ENCODE data around the gene FTCDNL1. TPM values are rescaled to one million over a fixed set of nuclear protein-coding genes. Genes with fewer than 3 reads are reported as not detected.

The FTCDNL1 gene
- total and polyA plus RNA-seq, 2 donors: 0.94 to 2.2 TPM

DNA sequence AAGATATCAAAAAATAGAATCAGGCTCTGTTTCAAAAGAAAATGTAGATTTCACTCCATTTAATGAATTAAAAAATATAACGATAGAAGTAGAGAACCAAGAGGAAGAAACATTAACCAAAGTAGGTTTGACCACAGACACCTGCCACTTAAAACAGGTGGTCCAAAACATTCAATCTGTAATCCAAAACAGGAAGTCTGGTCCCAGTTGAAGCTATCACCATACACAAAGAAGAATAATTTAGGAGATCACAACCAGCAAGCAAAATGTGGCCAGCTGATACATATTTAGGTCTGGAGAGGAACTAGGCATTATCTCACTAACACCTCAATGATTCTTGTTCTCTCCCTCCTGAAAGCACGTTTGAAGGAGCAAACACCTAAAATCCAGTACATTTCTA, 73.1 kb downstream of the FTCDNL1 start:
- Histone ChIP-seq H3K9me3 (ENCODE audit: control insufficient read depth in 2 of 2, insufficient read depth in 1 of 2, low read length in 1 of 2) (no peaks in the 10 kb centered on the region), H3K4me1 (ENCODE audit: control insufficient read depth in 2 of 2, insufficient read depth in 2 of 2, low read length in 2 of 2) (no peaks in the 10 kb centered on the region), H3K27ac (ENCODE audit: low read depth in 1 of 2, low read length in 1 of 2) (no peak overlapping the region), H3K4me3 (ENCODE audit: low read length in 2 of 2) (no peak overlapping the region), H3K36me3 (ENCODE audit: control insufficient read depth in 2 of 2, insufficient read depth in 2 of 2, low read length in 1 of 2) (no peaks in the 10 kb centered on the region), H3K27me3 (ENCODE audit: control insufficient read depth in 2 of 2, insufficient read depth in 1 of 2, low read length in 1 of 2) (no peaks in the 10 kb centered on the region)
- DNase-seq (ENCODE audit: low read depth in 6 of 9, low spot score in 9 of 9): no peak
- 20% methylated on average over 2 of the region's 2 CpGs for WGBS

DNA sequence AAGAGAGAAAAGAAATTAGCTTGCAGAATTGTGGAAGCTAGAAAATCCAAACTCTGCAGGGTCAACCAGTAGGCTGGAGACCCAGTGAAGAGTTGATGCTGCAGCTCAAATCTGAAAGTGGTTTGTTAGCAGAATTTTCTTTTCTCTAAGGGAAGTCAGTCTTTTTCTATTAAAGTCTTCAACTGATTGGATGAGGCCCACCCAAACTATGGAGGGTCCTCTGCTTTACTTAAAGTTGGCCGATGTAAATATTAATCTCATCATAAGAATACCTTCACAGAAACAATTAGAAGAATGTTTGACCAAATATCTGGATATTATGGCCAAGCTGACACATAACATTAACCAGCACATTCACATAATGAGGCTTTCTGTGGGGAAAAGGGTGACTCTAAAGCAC, 73.7 kb downstream of the FTCDNL1 start:
- Histone ChIP-seq H3K27me3 (ENCODE audit: control insufficient read depth in 2 of 2, insufficient read depth in 1 of 2, low read length in 1 of 2) (no peaks in the 10 kb centered on the region), H3K27ac (ENCODE audit: low read depth in 1 of 2, low read length in 1 of 2) (no peak overlapping the region), H3K36me3 (ENCODE audit: control insufficient read depth in 2 of 2, insufficient read depth in 2 of 2, low read length in 1 of 2) (no peaks in the 10 kb centered on the region), H3K4me3 (ENCODE audit: low read length in 2 of 2) (no peak overlapping the region), H3K9me3 (ENCODE audit: control insufficient read depth in 2 of 2, insufficient read depth in 1 of 2, low read length in 1 of 2) (no peaks in the 10 kb centered on the region), H3K4me1 (ENCODE audit: control insufficient read depth in 2 of 2, insufficient read depth in 2 of 2, low read length in 2 of 2) (no peaks in the 10 kb centered on the region)
- no peak for DNase-seq (ENCODE audit: low read depth in 6 of 9, low spot score in 9 of 9)
- WGBS: 97% methylated on average over 1 of the region's 1 CpG

DNA sequence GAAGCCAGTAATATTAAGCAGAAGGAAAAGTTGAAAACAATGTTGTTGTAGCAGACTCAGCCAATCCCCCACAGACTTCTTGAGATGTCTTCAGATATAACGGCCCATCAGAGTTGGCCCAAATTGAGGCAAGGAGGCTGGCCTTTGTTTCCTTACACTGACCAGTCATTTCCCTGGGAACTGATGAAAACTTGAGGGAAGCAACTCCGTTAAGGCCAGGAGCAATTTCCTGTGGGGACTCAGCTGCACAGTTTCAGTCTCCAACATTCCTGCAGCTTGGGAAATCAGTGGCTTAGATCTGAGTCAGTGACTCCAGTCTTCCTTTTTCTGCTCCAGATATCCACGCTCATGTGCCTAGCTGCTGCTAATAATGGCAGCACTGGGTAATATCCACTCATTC, 75.7 kb downstream of the FTCDNL1 start:
- no peak for DNase-seq (ENCODE audit: low read depth in 6 of 9, low spot score in 9 of 9)
- H3K27ac ChIP-seq (ENCODE audit: low read depth in 1 of 2, low read length in 1 of 2): no peak overlapping the region
- H3K9me3 ChIP-seq (ENCODE audit: control insufficient read depth in 2 of 2, insufficient read depth in 1 of 2, low read length in 1 of 2): no peaks in the 10 kb centered on the region
- WGBS: 91% methylated on average over 3 of the region's 3 CpGs
- H3K4me1 ChIP-seq (ENCODE audit: control insufficient read depth in 2 of 2, insufficient read depth in 2 of 2, low read length in 2 of 2): no peaks in the 10 kb centered on the region
- H3K36me3 ChIP-seq (ENCODE audit: control insufficient read depth in 2 of 2, insufficient read depth in 2 of 2, low read length in 1 of 2): no peaks in the 10 kb centered on the region
- H3K27me3 ChIP-seq (ENCODE audit: control insufficient read depth in 2 of 2, insufficient read depth in 1 of 2, low read length in 1 of 2): no peaks in the 10 kb centered on the region
- H3K4me3 ChIP-seq (ENCODE audit: low read length in 2 of 2): no peak overlapping the region

DNA sequence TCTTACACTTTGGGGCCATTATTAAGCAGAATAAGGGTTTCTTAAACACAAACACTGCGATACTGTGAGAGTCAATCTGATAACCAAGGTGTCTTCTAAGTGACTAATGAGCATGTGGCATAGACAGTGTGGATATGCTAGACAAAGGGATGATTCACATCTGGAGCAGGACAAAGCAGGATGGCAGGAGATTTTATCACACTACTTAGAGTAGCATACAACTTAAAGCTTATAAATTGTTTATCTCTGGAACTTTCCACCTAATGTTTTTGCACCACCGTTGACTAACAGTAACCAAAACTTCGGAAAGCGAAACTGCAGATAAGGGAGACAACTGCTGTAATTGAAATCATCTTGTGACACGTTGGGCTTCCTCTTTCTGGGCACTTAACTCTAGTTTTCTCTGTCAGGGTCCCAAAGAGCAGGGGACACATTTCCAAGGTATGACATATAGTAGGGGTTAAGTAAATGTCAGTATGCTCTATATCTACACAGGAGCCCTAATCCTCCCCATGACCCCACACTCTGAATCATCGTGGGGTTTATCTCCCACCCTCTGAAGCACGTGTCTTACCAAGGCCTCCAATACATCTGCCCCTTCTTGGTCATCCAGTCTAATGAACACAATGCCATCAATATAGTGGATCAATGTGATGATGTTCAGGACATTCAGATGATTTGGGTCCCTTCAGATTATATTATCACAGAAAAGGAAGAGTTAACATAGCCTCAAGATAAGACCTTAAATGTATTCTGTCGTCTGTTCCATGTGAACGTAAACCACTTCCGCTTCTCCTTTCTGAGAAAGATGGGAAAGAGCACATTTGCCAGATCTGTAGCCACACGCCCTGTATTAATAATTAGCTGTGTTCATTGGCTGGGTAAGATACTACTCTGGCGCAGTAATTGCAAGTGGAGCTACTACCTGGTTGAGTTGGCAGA, 78.7 kb downstream of the FTCDNL1 start:
- Histone ChIP-seq H3K4me1 (ENCODE audit: control insufficient read depth in 2 of 2, insufficient read depth in 2 of 2, low read length in 2 of 2) (no peaks in the 10 kb centered on the region), H3K9me3 (ENCODE audit: control insufficient read depth in 2 of 2, insufficient read depth in 1 of 2, low read length in 1 of 2) (no peaks in the 10 kb centered on the region), H3K27me3 (ENCODE audit: control insufficient read depth in 2 of 2, insufficient read depth in 1 of 2, low read length in 1 of 2) (no peaks in the 10 kb centered on the region), H3K36me3 (ENCODE audit: control insufficient read depth in 2 of 2, insufficient read depth in 2 of 2, low read length in 1 of 2) (no peaks in the 10 kb centered on the region), H3K27ac (ENCODE audit: low read depth in 1 of 2, low read length in 1 of 2) (no peak overlapping the region), H3K4me3 (ENCODE audit: low read length in 2 of 2) (no peak overlapping the region)
- 84% methylated on average over 12 of the region's 12 CpGs for WGBS
- DNase-seq (ENCODE audit: low read depth in 6 of 9, low spot score in 9 of 9): peak in 1 of 9 donors; percentile 9

DNA sequence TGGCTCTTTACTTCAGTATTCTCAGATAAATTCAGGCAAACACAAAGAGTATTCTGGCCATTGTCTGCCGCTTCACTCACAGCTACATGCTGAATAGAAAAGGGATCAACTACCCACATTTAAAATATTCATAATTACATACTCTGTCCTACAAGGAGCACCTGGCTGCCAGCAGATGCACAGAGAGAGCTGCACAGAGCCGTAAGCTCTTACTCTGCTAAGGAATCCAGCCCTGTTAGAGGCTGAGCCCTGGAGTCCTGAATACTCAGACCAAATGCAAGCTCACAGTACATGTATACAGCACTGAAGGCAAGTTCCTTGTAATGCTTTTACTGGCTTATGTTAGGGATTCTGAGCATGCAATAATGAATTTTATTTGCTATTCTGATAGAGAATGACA, 80.3 kb downstream of the FTCDNL1 start:
- DNase-seq (ENCODE audit: low read depth in 6 of 9, low spot score in 9 of 9): no peak
- Histone ChIP-seq H3K4me1 (ENCODE audit: control insufficient read depth in 2 of 2, insufficient read depth in 2 of 2, low read length in 2 of 2) (no peaks in the 10 kb centered on the region), H3K27me3 (ENCODE audit: control insufficient read depth in 2 of 2, insufficient read depth in 1 of 2, low read length in 1 of 2) (no peaks in the 10 kb centered on the region), H3K27ac (ENCODE audit: low read depth in 1 of 2, low read length in 1 of 2) (no peak overlapping the region), H3K9me3 (ENCODE audit: control insufficient read depth in 2 of 2, insufficient read depth in 1 of 2, low read length in 1 of 2) (no peaks in the 10 kb centered on the region), H3K36me3 (ENCODE audit: control insufficient read depth in 2 of 2, insufficient read depth in 2 of 2, low read length in 1 of 2) (no peaks in the 10 kb centered on the region), H3K4me3 (ENCODE audit: low read length in 2 of 2) (no peak overlapping the region)
- WGBS: 95% methylated on average over 2 of the region's 2 CpGs

DNA sequence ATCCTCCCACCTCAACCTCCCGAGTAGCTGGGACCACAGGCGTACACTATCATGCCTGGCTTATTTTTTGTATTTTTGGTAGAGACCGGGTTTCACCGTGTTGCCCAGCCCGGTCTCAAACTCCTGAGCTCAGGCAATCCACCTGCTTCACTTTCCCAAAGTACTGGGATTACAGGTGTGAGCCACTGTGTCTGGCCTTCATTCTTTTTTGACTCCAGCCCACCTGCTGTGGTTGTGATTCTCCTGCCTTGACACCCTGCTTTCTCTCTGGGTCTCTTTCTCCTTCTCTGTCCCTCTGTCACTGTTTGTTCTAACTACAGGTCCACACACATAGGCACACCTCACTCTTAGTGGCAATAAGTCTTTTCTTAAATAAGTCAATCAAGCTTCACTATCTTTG, 85.3 kb downstream of the FTCDNL1 start:
- no peaks in the 10 kb centered on the region for H3K4me1 ChIP-seq (ENCODE audit: control insufficient read depth in 2 of 2, insufficient read depth in 2 of 2, low read length in 2 of 2)
- WGBS: over 99% methylated on average over 5 of the region's 5 CpGs
- no peaks in the 10 kb centered on the region for H3K36me3 ChIP-seq (ENCODE audit: control insufficient read depth in 2 of 2, insufficient read depth in 2 of 2, low read length in 1 of 2)
- H3K9me3 ChIP-seq (ENCODE audit: control insufficient read depth in 2 of 2, insufficient read depth in 1 of 2, low read length in 1 of 2): no peaks in the 10 kb centered on the region
- H3K27me3 ChIP-seq (ENCODE audit: control insufficient read depth in 2 of 2, insufficient read depth in 1 of 2, low read length in 1 of 2): no peaks in the 10 kb centered on the region
- H3K27ac ChIP-seq (ENCODE audit: low read depth in 1 of 2, low read length in 1 of 2): no peak overlapping the region
- DNase-seq (ENCODE audit: low read depth in 6 of 9, low spot score in 9 of 9): no peak
- no peak overlapping the region for H3K4me3 ChIP-seq (ENCODE audit: low read length in 2 of 2)

DNA sequence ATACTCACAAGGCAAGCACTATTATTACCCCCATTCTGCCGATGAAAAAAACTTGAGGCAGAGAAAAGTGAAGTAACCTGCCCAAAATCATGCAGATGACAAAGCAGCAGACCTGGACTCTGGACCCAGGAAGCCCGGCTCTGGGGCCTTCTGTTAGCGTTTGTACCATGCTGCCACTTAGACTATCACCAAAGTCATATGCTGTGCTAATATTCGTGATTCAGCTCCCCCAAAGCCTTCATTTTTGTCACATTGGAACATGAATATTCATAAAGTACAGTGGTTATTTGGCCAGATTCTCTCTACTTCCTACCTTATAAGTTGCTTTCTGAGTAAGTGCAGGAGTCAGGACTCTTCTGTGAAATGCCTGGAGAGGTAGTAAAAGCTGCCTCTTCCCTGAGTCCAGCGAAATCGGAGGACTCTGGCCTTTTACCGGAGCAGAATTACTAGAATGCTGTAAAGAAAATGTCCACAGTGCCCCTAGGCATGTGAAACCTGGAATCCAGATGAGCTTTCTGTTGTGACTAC, 86.7 kb downstream of the FTCDNL1 start:
- H3K27ac ChIP-seq (ENCODE audit: low read depth in 1 of 2, low read length in 1 of 2): no peak overlapping the region
- no peaks in the 10 kb centered on the region for H3K9me3 ChIP-seq (ENCODE audit: control insufficient read depth in 2 of 2, insufficient read depth in 1 of 2, low read length in 1 of 2)
- no peak overlapping the region for H3K4me3 ChIP-seq (ENCODE audit: low read length in 2 of 2)
- 96% methylated on average over 7 of the region's 7 CpGs for WGBS
- no peaks in the 10 kb centered on the region for H3K27me3 ChIP-seq (ENCODE audit: control insufficient read depth in 2 of 2, insufficient read depth in 1 of 2, low read length in 1 of 2)
- H3K4me1 ChIP-seq (ENCODE audit: control insufficient read depth in 2 of 2, insufficient read depth in 2 of 2, low read length in 2 of 2): no peaks in the 10 kb centered on the region
- DNase-seq (ENCODE audit: low read depth in 6 of 9, low spot score in 9 of 9): no peak
- H3K36me3 ChIP-seq (ENCODE audit: control insufficient read depth in 2 of 2, insufficient read depth in 2 of 2, low read length in 1 of 2): no peaks in the 10 kb centered on the region

DNA sequence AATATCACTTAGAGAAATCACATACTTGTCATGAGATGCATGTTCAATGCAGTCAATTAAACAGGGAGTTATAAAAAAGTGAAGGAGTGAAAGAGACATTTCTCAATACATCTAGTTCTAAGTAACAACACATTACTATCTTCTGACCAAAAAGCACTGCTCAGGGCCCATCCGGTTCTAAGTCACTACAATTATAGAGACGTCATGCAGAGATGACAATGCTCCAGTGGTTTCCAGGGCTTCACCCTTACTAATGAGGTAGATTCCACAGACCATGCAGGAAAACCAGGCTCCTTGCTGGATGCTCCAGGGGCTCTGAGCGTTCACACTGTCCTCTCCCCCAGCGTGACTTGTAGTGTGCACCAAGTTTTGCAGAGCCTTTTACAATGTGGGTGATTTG, 88.0 kb downstream of the FTCDNL1 start:
- DNase-seq (ENCODE audit: low read depth in 6 of 9, low spot score in 9 of 9): no peak
- H3K9me3 ChIP-seq (ENCODE audit: control insufficient read depth in 2 of 2, insufficient read depth in 1 of 2, low read length in 1 of 2): no peaks in the 10 kb centered on the region
- H3K4me1 ChIP-seq (ENCODE audit: control insufficient read depth in 2 of 2, insufficient read depth in 2 of 2, low read length in 2 of 2): no peaks in the 10 kb centered on the region
- H3K4me3 ChIP-seq (ENCODE audit: low read length in 2 of 2): no peak overlapping the region
- H3K27me3 ChIP-seq (ENCODE audit: control insufficient read depth in 2 of 2, insufficient read depth in 1 of 2, low read length in 1 of 2): no peaks in the 10 kb centered on the region
- 96% methylated on average over 4 of the region's 4 CpGs for WGBS
- H3K27ac ChIP-seq (ENCODE audit: low read depth in 1 of 2, low read length in 1 of 2): no peak overlapping the region
- no peaks in the 10 kb centered on the region for H3K36me3 ChIP-seq (ENCODE audit: control insufficient read depth in 2 of 2, insufficient read depth in 2 of 2, low read length in 1 of 2)

DNA sequence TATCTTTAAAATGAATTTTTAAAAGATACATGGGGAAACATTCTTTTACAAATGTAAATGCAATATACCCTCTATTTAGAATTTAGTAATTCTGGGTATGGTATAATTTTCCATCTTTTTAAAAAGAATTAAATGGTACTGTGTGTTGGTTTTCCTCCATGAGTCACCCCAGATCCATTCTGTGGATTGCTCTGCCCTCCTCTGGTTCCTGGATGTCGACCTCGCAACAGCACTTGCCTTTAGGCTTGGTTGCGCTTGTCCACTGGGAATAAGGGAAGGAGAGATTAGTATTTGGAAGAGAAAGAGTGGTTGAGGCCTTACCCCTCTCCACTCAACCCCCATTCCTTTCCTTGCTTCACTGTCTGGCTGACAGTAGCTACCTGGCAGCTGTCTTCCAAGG, 90.4 kb downstream of the FTCDNL1 start:
- Histone ChIP-seq H3K36me3 (ENCODE audit: control insufficient read depth in 2 of 2, insufficient read depth in 2 of 2, low read length in 1 of 2) (no peaks in the 10 kb centered on the region), H3K4me3 (ENCODE audit: low read length in 2 of 2) (no peak overlapping the region), H3K9me3 (ENCODE audit: control insufficient read depth in 2 of 2, insufficient read depth in 1 of 2, low read length in 1 of 2) (no peaks in the 10 kb centered on the region), H3K27ac (ENCODE audit: low read depth in 1 of 2, low read length in 1 of 2) (no peak overlapping the region), H3K4me1 (ENCODE audit: control insufficient read depth in 2 of 2, insufficient read depth in 2 of 2, low read length in 2 of 2) (no peaks in the 10 kb centered on the region), H3K27me3 (ENCODE audit: control insufficient read depth in 2 of 2, insufficient read depth in 1 of 2, low read length in 1 of 2) (no peaks in the 10 kb centered on the region)
- no peak for DNase-seq (ENCODE audit: low read depth in 6 of 9, low spot score in 9 of 9)
- 95% methylated on average over 3 of the region's 3 CpGs for WGBS

Measured in thymus (tissue), 11 donors.